Activated CD8-positive, alpha-beta T cell treated with anti-CD3 and anti-CD28 coated beads for 36 hours (primary cell): ENCODE results near the gene GALNT7. TPM values are rescaled to one million over a fixed set of nuclear protein-coding genes. Genes with fewer than 3 reads are reported as not detected.

Experiments
- ATAC-seq: fragments of 200-7000 bp; cut with Tn5 transposase; one replicate; pipeline ENCODE4 v1.10.0; 2021; ENCODE audit warnings: mild to moderate bottlenecking, moderate library complexity
- CTCF ChIA-PET: fragments of 350-600 bp; sonication (Branson Sonifier 250); formaldehyde crosslinking; loops from one replicate; lab custom pipeline; 2021; ENCODE audit warnings: antibody characterized with exemption; lab: Charles Lee
- POLR2A ChIA-PET: fragments of 350-600 bp; sonication (Branson Sonifier 250); formaldehyde crosslinking; loops from one replicate; lab custom pipeline; 2021; ENCODE audit warnings: antibody characterized with exemption; lab: Charles Lee
- DNase-seq: peaks from one replicate; pipeline ENCODE4 v3.0.0-alpha.2; 2020
- H3K27ac Mint-ChIP-seq: one replicate; pipeline ENCODE4 v1.8.0; 2021; ENCODE audit warnings: mild to moderate bottlenecking, mixed read lengths
- H3K27me3 Mint-ChIP-seq: one replicate; pipeline ENCODE4 v1.8.0; 2021; ENCODE audit warnings: mixed read lengths
- H3K36me3 Mint-ChIP-seq: one replicate; pipeline ENCODE4 v1.8.0; 2021; ENCODE audit warnings: low read depth, mixed read lengths
- H3K4me1 Mint-ChIP-seq: one replicate; pipeline ENCODE4 v1.8.0; 2021; ENCODE audit warnings: low read depth, mixed read lengths
- H3K4me3 Mint-ChIP-seq: one replicate; pipeline ENCODE4 v1.8.0; 2021; ENCODE audit warnings: mild to moderate bottlenecking, moderate library complexity, mixed read lengths
- H3K9me3 Mint-ChIP-seq: one replicate; pipeline ENCODE4 v1.8.0; 2021; ENCODE audit warnings: mixed read lengths
- CTCF ChIP-seq: fragments of 200-600 bp; IDR thresholded peaks from one replicate; pipeline ENCODE4 v1.8.0; 2022; ENCODE audit warnings: antibody characterized with exemption, mild to moderate bottlenecking
- intact Hi-C: fragments of 100-400 bp; cut with micrococcal nuclease; formaldehyde crosslinking; loops from one replicate; pipeline ENCODE4 v1.10.0; 2022
- total RNA-seq, 2 experiments: library from RNA; stranded (reverse); gene quantifications; one replicate each; pipeline ENCODE4 v1.2.3, GENCODE V29; 2021

Gene GALNT7
- total RNA-seq, 2 experiments from 2014 or later = 10.2 to 10.4 TPM

GRCh38 chr4:173185847-173186510 lies 17.4 kb downstream of the GALNT7 start:
- no peaks in the 10 kb centered on the region for H3K27me3 Mint-ChIP-seq
- ChIA-PET CTCF (interaction anchor here (0.9 to 1.5 kb wide), 3 partner anchors 11 to 72 kb away, joined by 3 to 5 read pairs (median 4); no protein-coding TSS in a partner anchor), POLR2A (interaction anchor here (0.9 to 1.0 kb wide), 2 partner anchors 18 to 20 kb away, joined by 3 to 4 read pairs; partner anchors contain the start of gene GALNT7)
- intact Hi-C loops = no loop called here
- DNase-seq (no peak), ATAC-seq (no peak)
- H3K4me3 Mint-ChIP-seq = no peak overlapping the region
- peaks cover 40% of the 10 kb centered on the region for H3K4me1 Mint-ChIP-seq
- TF ChIP-seq CTCF = no peak
- no peaks in the 10 kb centered on the region for H3K36me3 Mint-ChIP-seq
- H3K9me3 Mint-ChIP-seq = no peaks in the 10 kb centered on the region
- peak overlapping the region; percentile 10 for H3K27ac Mint-ChIP-seq

GRCh38 chr4:173187732-173188131 lies 19.1 kb downstream of the GALNT7 start:
- CTCF ChIA-PET = no interaction called here
- POLR2A ChIA-PET = no interaction called here
- Mint-ChIP-seq H3K4me1 (peaks cover 47% of the 10 kb centered on the region), H3K27ac (no peak overlapping the region), H3K27me3 (no peaks in the 10 kb centered on the region), H3K36me3 (no peaks in the 10 kb centered on the region), H3K4me3 (no peak overlapping the region), H3K9me3 (no peaks in the 10 kb centered on the region)
- TF ChIP-seq CTCF = no peak
- intact Hi-C loops = no loop called here
- ATAC-seq (no peak), DNase-seq (no peak)

- Mint-ChIP-seq H3K4me3 (no peak overlapping the region), H3K27ac (no peak overlapping the region), H3K36me3 (no peaks in the 10 kb centered on the region), H3K4me1 (peaks cover 48% of the 10 kb centered on the region), H3K9me3 (no peaks in the 10 kb centered on the region), H3K27me3 (no peaks in the 10 kb centered on the region)
- TF ChIP-seq CTCF = no peak
- intact Hi-C loops = no loop called here
- DNase-seq = no peak
- no peak for ATAC-seq
- CTCF ChIA-PET = no interaction called here
- POLR2A ChIA-PET = no interaction called here
These were observed 20.0 kb downstream of the GALNT7 start for GRCh38 chr4:173188648-173189047.

GRCh38 chr4:173189117-173189693 lies 20.6 kb downstream of the GALNT7 start:
- CTCF ChIA-PET = no interaction called here
- Mint-ChIP-seq H3K27me3 (no peaks in the 10 kb centered on the region), H3K9me3 (no peaks in the 10 kb centered on the region), H3K4me1 (peaks cover 48% of the 10 kb centered on the region), H3K27ac (no peak overlapping the region), H3K36me3 (no peaks in the 10 kb centered on the region), H3K4me3 (no peak overlapping the region)
- intact Hi-C loops = no loop called here
- TF ChIP-seq CTCF = no peak
- POLR2A ChIA-PET = no interaction called here
- ATAC-seq = no peak
- DNase-seq = no peak

GRCh38 chr4:173191623-173192041 lies 23.0 kb downstream of the GALNT7 start:
- no peak overlapping the region for H3K4me3 Mint-ChIP-seq

More at GRCh38 chr4:173191623-173192041, 23.0 kb downstream of the GALNT7 start:
- Mint-ChIP-seq H3K27me3 (no peaks in the 10 kb centered on the region), H3K9me3 (no peaks in the 10 kb centered on the region), H3K36me3 (no peaks in the 10 kb centered on the region), H3K27ac (peak overlapping the region; percentile 6), H3K4me1 (peaks cover 45% of the 10 kb centered on the region)
- intact Hi-C loops = no loop called here
- ChIA-PET CTCF (no interaction called here), POLR2A (no interaction called here)
- ATAC-seq = peak; percentile 69
- no peak for DNase-seq
- TF ChIP-seq CTCF = no peak
